Bronchial epithelial cell (primary cell): ENCODE measurements around the gene SCN7A. TPM values are rescaled to one million over a fixed set of nuclear protein-coding genes. Genes with fewer than 3 reads are reported as not detected.
"Not testable (repeated sequence)": the region's sequence is repeated elsewhere in the genome, so short reads cannot be mapped to it uniquely, and the experiment has no call there.

Source experiments
- DNase-seq: peaks from one replicate; pipeline ENCODE4 v3.0.0-alpha.2; 2010; ENCODE audit warnings: low read depth
- FAIRE-seq: peaks from 2 replicates; lab custom pipeline; 2011; peaks lifted over from hg19 to GRCh38; lab: Jason Lieb, UNC
- H3K27me3 ChIP-seq: 2 replicates; pipeline ENCODE4 v1.5.1; 2011; ENCODE audit warnings: low read length; ENCODE audit not compliant: control insufficient read depth, insufficient read depth
- H3K36me3 ChIP-seq: 2 replicates; pipeline ENCODE4 v1.5.1; 2011; ENCODE audit warnings: low read length; ENCODE audit not compliant: control insufficient read depth, insufficient read depth
- H3K4me3 ChIP-seq: 2 replicates; pipeline ENCODE4 v1.5.1; 2011; ENCODE audit warnings: mild to moderate bottlenecking, low read depth, low read length, control low read depth
- total RNA-seq: library from RNA; depleted of rRNA; stranded (reverse); fragments of >200 nt; gene quantifications from 2 replicates; pipeline ENCODE4 v1.2.1, GENCODE V29; 2014
- TF ChIP-seq, protein P1 (sequence below): IDR thresholded peaks from 2 replicates; pipeline ENCODE4 v1.5.1; 2011; ENCODE audit warnings: mild to moderate bottlenecking, moderate library complexity, low read length, control low read depth, inconsistent platforms; ENCODE audit not compliant: insufficient read depth, severe bottlenecking

SCN7A gene
- total RNA-seq, 1 donor from 2014 or later, result not detected

DNA sequence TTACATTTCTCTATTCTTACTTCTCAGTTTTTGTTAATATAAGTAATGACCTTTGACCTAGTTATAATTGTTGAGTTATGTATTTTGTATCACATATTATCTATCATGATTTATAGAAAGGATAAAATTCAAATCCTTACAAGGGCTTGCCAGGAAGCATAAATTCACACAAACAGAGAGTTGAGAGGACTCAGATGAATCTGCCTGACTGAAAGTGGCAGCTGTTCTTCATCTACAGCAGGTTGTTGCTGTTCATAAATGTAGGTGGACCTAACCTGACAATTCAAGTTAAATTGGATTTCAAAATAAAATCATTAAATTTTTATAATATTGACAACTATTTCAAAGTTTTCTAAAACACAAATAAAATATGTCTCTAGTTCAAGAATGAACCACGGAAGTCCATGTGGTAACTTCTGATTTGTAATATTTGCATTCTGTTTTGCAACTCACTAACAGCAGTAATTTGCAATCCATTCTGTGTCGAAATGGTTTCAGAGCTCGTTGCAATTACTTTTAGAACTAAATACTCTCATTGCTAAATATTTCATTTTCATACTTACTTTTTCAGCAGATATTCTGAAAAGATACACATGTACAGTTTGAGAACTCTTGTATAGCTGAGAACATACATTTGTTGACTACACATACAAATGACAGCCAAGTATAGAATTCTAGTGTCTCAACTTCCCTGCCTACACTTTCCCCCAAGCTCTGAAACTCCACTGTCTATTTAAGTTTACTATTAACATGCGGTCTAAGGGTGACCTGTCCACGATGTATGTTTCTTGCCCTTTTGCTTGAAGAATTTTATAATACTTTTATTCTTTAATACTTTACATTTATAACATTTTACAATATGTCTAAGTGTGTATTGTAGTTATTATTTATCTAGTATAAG is 25.7 kb downstream of the SCN7A start:
- Histone ChIP-seq H3K4me3 (no peak overlapping the region), H3K27me3 (no peaks in the 10 kb centered on the region), H3K36me3 (no peaks in the 10 kb centered on the region)
- FAIRE-seq (no peak), DNase-seq (peak; percentile 4)
- TF ChIP-seq, protein P1, sequence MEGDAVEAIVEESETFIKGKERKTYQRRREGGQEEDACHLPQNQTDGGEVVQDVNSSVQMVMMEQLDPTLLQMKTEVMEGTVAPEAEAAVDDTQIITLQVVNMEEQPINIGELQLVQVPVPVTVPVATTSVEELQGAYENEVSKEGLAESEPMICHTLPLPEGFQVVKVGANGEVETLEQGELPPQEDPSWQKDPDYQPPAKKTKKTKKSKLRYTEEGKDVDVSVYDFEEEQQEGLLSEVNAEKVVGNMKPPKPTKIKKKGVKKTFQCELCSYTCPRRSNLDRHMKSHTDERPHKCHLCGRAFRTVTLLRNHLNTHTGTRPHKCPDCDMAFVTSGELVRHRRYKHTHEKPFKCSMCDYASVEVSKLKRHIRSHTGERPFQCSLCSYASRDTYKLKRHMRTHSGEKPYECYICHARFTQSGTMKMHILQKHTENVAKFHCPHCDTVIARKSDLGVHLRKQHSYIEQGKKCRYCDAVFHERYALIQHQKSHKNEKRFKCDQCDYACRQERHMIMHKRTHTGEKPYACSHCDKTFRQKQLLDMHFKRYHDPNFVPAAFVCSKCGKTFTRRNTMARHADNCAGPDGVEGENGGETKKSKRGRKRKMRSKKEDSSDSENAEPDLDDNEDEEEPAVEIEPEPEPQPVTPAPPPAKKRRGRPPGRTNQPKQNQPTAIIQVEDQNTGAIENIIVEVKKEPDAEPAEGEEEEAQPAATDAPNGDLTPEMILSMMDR, result no peak

DNA sequence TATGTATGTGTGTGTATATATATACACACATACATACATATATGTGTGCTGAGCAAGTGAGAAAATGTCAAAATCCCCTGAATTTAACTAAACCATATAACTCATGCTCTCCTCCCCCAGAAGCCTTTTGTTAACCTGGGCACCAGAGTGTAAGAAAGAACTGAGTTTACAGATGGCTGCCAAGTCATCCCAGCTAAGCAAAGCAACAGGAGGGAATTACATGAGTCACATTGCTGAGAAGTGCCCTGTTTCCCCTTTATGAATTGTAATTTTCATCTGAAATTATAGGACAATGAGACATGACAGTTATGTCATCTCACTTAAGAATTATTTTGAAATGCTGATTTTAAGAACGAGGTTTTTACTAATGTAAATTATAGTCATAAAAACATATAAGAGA is 29.9 kb downstream of the SCN7A start:
- Histone ChIP-seq H3K27me3 (no peaks in the 10 kb centered on the region), H3K4me3 (no peak overlapping the region), H3K36me3 (no peaks in the 10 kb centered on the region)
- TF ChIP-seq, protein P1, result no peak
- DNase-seq (peak; percentile 30), FAIRE-seq (no peak)

DNA sequence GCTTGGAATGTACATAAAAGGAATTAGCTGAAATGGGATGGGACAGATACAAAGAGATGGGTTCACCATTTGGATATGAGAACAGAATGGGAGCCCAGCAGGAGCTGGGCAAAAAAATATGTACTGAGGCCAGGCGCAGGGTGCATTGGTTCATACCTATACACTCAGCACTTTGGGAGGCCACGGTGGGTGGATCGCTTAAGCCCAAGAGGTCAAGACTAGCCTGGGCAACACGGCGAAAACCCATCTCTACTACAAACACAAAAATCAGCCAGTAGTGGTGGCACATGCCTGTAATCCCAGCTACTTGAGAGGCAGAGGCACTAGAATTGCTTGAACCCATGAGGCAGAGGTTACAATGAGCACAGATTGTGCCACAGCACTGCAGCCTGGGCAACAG is 30.4 kb downstream of the SCN7A start:
- TF ChIP-seq, protein P1, result no peak
- Histone ChIP-seq H3K36me3 (no peaks in the 10 kb centered on the region), H3K4me3 (no peak overlapping the region), H3K27me3 (no peaks in the 10 kb centered on the region)
- DNase-seq, result no peak
- FAIRE-seq, result no peak

DNA sequence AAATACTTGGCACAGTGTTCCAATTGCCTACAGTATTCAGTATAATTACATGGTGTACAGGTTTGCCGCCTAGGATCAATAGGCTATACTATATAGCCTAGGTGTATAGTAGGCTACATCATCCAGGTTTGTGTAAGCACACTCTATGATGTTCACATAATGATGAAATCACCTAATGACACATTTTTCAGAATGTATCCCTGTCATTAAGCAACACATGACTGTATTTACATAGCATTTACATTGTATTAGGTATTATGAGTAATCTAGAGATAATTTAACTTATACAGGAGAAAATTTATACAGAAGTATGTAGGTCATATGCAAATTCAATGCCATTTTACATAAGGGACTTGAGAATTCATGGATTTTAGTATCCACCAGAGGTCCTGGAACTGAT is 35.4 kb downstream of the SCN7A start:
- H3K36me3 ChIP-seq, result no peaks in the 10 kb centered on the region
- no peaks in the 10 kb centered on the region for H3K27me3 ChIP-seq
- no peak overlapping the region for H3K4me3 ChIP-seq
- TF ChIP-seq, protein P1, result no peak
- DNase-seq, result peak; percentile 81
- no peak for FAIRE-seq

DNA sequence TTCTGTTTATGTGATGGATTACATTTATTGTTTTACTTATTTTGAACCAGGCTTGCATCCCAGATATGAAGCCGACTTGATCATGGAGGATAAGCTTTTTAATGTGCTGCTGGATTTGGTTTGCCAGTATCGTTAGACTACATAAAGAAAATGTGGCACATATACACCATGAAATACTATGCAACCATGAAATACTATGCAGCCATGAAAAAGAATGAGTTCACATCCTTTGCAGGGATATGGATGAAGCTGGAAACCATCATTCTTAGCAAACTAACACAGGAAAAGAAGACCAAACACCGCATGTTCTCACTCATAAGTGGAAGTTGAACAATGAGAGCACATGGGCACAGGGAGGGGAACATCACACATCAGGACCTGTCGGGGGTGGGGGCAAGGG is 38.2 kb downstream of the SCN7A start:
- not testable (repeated sequence) for H3K27me3 ChIP-seq, FAIRE-seq, H3K4me3 ChIP-seq, H3K36me3 ChIP-seq, DNase-seq

DNA sequence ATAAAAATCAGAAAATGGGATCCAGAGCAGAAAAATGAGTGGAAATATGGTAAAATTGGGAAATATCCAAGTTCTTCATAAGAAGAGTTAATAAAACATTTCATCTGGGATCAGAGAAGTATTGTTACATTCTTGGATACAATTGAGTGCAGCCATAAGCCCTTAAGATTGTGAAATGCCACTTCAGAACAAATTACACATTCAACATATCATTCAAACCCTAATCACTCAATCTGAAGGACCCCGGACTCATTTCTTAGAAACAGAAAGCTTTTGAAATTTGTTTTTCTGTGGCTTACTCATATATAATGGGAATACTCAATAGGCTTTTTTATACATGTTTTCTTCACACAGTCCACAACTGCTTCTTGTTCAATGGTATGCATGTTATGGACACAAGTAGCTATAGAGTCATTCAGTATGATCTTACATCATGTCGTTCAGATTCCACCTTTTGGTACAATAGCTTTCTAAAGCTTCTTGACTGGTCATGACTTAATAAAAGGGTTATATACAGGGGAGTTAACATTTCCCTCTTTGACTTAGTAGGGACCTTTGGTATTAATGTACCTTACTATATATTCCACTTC is 39.9 kb downstream of the SCN7A start:
- H3K36me3 ChIP-seq, result no peaks in the 10 kb centered on the region
- DNase-seq, result no peak
- TF ChIP-seq, protein P1, result no peak
- no peak for FAIRE-seq
- no peaks in the 10 kb centered on the region for H3K27me3 ChIP-seq
- H3K4me3 ChIP-seq, result no peak overlapping the region
